Keratinocyte (primary cell): ENCODE measurements around the gene LRR1. TPM values are rescaled to one million over a fixed set of nuclear protein-coding genes. Genes with fewer than 3 reads are reported as not detected.

ENCODE experiments used
- DNase-seq: peaks from one replicate; pipeline ENCODE4 v3.0.0-alpha.2; 2011; ENCODE audit warnings: low read depth, missing footprints, low spot score
- FAIRE-seq: peaks from 2 replicates; lab custom pipeline; 2011; peaks lifted over from hg19 to GRCh38; lab: Jason Lieb, UNC
- H2AFZ ChIP-seq: 2 replicates; pipeline ENCODE4 v1.6.0; 2012; ENCODE audit warnings: low read length, control low read depth, inconsistent platforms; ENCODE audit not compliant: control insufficient read depth
- H3K27ac ChIP-seq: 2 replicates; pipeline ENCODE4 v1.5.1; 2011; ENCODE audit warnings: low read length; ENCODE audit not compliant: control insufficient read depth, insufficient read depth
- H3K27me3 ChIP-seq: 3 replicates; pipeline ENCODE4 v1.6.0; 2011; ENCODE audit warnings: low read length; ENCODE audit not compliant: control insufficient read depth, insufficient read depth; ENCODE audit errors: extremely low read depth
- H3K36me3 ChIP-seq, 2 experiments: 2 replicates in 1 of 2; 3 replicates in 1 of 2; pipeline ENCODE4 v1.5.1; 2011; ENCODE audit warnings: low read length in 2 of 2, mild to moderate bottlenecking in 1 of 2; ENCODE audit not compliant: control insufficient read depth in 2 of 2, insufficient read depth in 2 of 2; ENCODE audit errors: extremely low read depth in 1 of 2
- H3K4me1 ChIP-seq: 3 replicates; pipeline ENCODE4 v1.5.1; 2011; ENCODE audit warnings: low read length; ENCODE audit not compliant: control insufficient read depth, insufficient read depth; ENCODE audit errors: extremely low read depth
- H3K4me2 ChIP-seq: 3 replicates; pipeline ENCODE4 v1.6.0; 2011; ENCODE audit warnings: low read depth, low read length; ENCODE audit not compliant: control insufficient read depth, insufficient read depth; ENCODE audit errors: extremely low read depth
- H3K4me3 ChIP-seq, 3 experiments: fragments of 200-600 bp in 1 of 3; sonication (generic) in 1 of 3; 2 replicates in 2 of 3; 3 replicates in 1 of 3; pipeline ENCODE4 v1.5.1; 2011 to 2016; ENCODE audit warnings: low read length in 3 of 3, mild to moderate bottlenecking in 3 of 3, control low read depth in 2 of 3, inconsistent platforms in 1 of 3, low read depth in 1 of 3, mixed read lengths in 1 of 3, mixed run types in 1 of 3, moderate library complexity in 1 of 3; ENCODE audit not compliant: control insufficient read depth in 2 of 3, insufficient read depth in 2 of 3; ENCODE audit errors: extremely low read depth in 1 of 3
- H3K79me2 ChIP-seq: 2 replicates; pipeline ENCODE4 v1.6.0; 2012; ENCODE audit warnings: low read length; ENCODE audit not compliant: control insufficient read depth, insufficient read depth
- H3K9ac ChIP-seq: 3 replicates; pipeline ENCODE4 v1.6.0; 2011; ENCODE audit warnings: low read length; ENCODE audit not compliant: control insufficient read depth, insufficient read depth; ENCODE audit errors: extremely low read depth
- H3K9me1 ChIP-seq: 3 replicates; pipeline ENCODE4 v1.6.0; 2011; ENCODE audit warnings: low read length; ENCODE audit not compliant: control insufficient read depth, insufficient read depth; ENCODE audit errors: extremely low read depth
- H3K9me3 ChIP-seq: 2 replicates; pipeline ENCODE4 v1.5.1; 2012; ENCODE audit warnings: low read depth, low read length; ENCODE audit not compliant: control insufficient read depth
- H4K20me1 ChIP-seq: 3 replicates; pipeline ENCODE4 v1.6.0; 2011; ENCODE audit warnings: low read length; ENCODE audit not compliant: control insufficient read depth, insufficient read depth; ENCODE audit errors: extremely low read depth
- EZH2 ChIP-seq: IDR thresholded peaks from one replicate; pipeline ENCODE4 v1.6.1; 2012; ENCODE audit warnings: inconsistent platforms, mild to moderate bottlenecking, low read length, moderate library complexity
- dilution Hi-C: fragments of 300-500 bp; cut with MboI; formaldehyde crosslinking; loops from one replicate; pipeline ENCODE4 v1.7.0; 2020; ENCODE audit warnings: low sequenced_read_pairs; ENCODE audit not compliant: extremely low pct_ligation_motif_present
- polyA plus RNA-seq, 5 experiments: library from polyadenylated mRNA; depleted of rRNA in 3 of 5; stranded (reverse) in 3 of 5; stranded (forward) in 1 of 5; unstranded in 1 of 5; fragments of >200 nt; gene quantifications; 1 replicate in 1 of 5; 2 replicates in 3 of 5; 3 replicates in 1 of 5; pipeline versions ENCODE4 v1.2.1 to v1.2.3, GENCODE V29; 2011 to 2012; ENCODE audit warnings: missing spikeins in 2 of 5, low read depth in 1 of 5, low replicate concordance in 1 of 5
- TF ChIP-seq, protein P1 (sequence below), 3 experiments: IDR thresholded peaks in 1 of 3; conservative IDR thresholded peaks in 1 of 3; optimal IDR thresholded peaks in 1 of 3; 2 replicates in 2 of 3; 3 replicates in 1 of 3; pipeline versions ENCODE3 to v1.5.1; 2011; ENCODE audit warnings: low read length in 3 of 3, mild to moderate bottlenecking in 3 of 3, moderate library complexity in 2 of 3, control low read depth in 1 of 3, inconsistent platforms in 1 of 3; ENCODE audit not compliant: insufficient read depth in 2 of 3; ENCODE audit errors: extremely low read depth in 1 of 3

LRR1 gene
- polyA plus RNA-seq, 1 donor (not counting 4 experiments of a cell fraction or from before 2014, with no cell fraction given), result 22.7 TPM

- FAIRE-seq (no peak), DNase-seq (no peak)
- Histone ChIP-seq H3K4me1 (no peaks in the 10 kb centered on the region), H2AFZ (no peak overlapping the region), H3K27me3 (no peaks in the 10 kb centered on the region), H4K20me1 (no peaks in the 10 kb centered on the region), H3K9ac (no peak overlapping the region), H3K27ac (no peak overlapping the region), H3K4me3 (no peak overlapping the region), H3K9me3 (no peaks in the 10 kb centered on the region), H3K36me3 (peaks cover 0 to 3% of the 10 kb centered on the region in 2 experiments), H3K9me1 (no peaks in the 10 kb centered on the region), H3K4me2 (no peak overlapping the region), H3K79me2 (peaks cover 41% of the 10 kb centered on the region)
- dilution Hi-C loops, result no loop called here
- TF ChIP-seq, protein P1, sequence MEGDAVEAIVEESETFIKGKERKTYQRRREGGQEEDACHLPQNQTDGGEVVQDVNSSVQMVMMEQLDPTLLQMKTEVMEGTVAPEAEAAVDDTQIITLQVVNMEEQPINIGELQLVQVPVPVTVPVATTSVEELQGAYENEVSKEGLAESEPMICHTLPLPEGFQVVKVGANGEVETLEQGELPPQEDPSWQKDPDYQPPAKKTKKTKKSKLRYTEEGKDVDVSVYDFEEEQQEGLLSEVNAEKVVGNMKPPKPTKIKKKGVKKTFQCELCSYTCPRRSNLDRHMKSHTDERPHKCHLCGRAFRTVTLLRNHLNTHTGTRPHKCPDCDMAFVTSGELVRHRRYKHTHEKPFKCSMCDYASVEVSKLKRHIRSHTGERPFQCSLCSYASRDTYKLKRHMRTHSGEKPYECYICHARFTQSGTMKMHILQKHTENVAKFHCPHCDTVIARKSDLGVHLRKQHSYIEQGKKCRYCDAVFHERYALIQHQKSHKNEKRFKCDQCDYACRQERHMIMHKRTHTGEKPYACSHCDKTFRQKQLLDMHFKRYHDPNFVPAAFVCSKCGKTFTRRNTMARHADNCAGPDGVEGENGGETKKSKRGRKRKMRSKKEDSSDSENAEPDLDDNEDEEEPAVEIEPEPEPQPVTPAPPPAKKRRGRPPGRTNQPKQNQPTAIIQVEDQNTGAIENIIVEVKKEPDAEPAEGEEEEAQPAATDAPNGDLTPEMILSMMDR (optimal IDR thresholded peaks at IDR 0.05 in 1 of 3, IDR thresholded peaks at IDR 0.05 in 1 of 3, conservative IDR thresholded peaks at IDR 0.05 in 1 of 3; ENCODE audit: extremely low read depth in 1 of 3, insufficient read depth in 2 of 3, low read length in 3 of 3), result no peak
Measured at GRCh38 chr14:49642163-49642562, 43.4 kb downstream of the LRR1 start.

GRCh38 chr14:49653508-49653907, 54.8 kb downstream of the LRR1 start:
- H3K4me2 ChIP-seq, result no peak overlapping the region
- FAIRE-seq, result no peak
- no peaks in the 10 kb centered on the region for H3K9me1 ChIP-seq
- H3K4me3 ChIP-seq, result no peak overlapping the region
- no peaks in the 10 kb centered on the region for H4K20me1 ChIP-seq
- H3K36me3 ChIP-seq, result peaks cover 0 to 1% of the 10 kb centered on the region in 2 experiments
- H3K9ac ChIP-seq, result no peak overlapping the region
- no peak for TF ChIP-seq EZH2
- TF ChIP-seq, protein P1 (optimal IDR thresholded peaks at IDR 0.05 in 1 of 3, IDR thresholded peaks at IDR 0.05 in 1 of 3, conservative IDR thresholded peaks at IDR 0.05 in 1 of 3; ENCODE audit: extremely low read depth in 1 of 3, insufficient read depth in 2 of 3, low read length in 3 of 3), result no peak
- no peaks in the 10 kb centered on the region for H3K4me1 ChIP-seq
- DNase-seq, result no peak
- no peak overlapping the region for H2AFZ ChIP-seq
- dilution Hi-C loops, result no loop called here
- H3K27ac ChIP-seq, result no peak overlapping the region
- no peaks in the 10 kb centered on the region for H3K9me3 ChIP-seq
- H3K79me2 ChIP-seq, result no peaks in the 10 kb centered on the region
- H3K27me3 ChIP-seq, result no peaks in the 10 kb centered on the region
